IgD-negative memory B cell (primary cell): ENCODE measurements around the gene PDE8B. TPM values are rescaled to one million over a fixed set of nuclear protein-coding genes. Genes with fewer than 3 reads are reported as not detected.
"Not testable (repeated sequence)": the region's sequence is repeated elsewhere in the genome, so short reads cannot be mapped to it uniquely, and the experiment has no call there.

ENCODE experiments used
- H3K27ac Mint-ChIP-seq, 3 donors: one replicate each; pipeline ENCODE4 v1.8.0; 2020 to 2022; ENCODE audit warnings: mild to moderate bottlenecking in 3 of 3, mixed read lengths in 3 of 3, moderate library complexity in 1 of 3
- H3K27me3 Mint-ChIP-seq: one replicate; pipeline ENCODE4 v1.8.0; 2021; ENCODE audit warnings: mixed read lengths
- H3K36me3 Mint-ChIP-seq: one replicate; pipeline ENCODE4 v1.8.0; 2020; ENCODE audit warnings: mild to moderate bottlenecking, mixed read lengths
- H3K4me1 Mint-ChIP-seq, 3 donors: one replicate each; pipeline ENCODE4 v1.8.0; 2020 to 2022; ENCODE audit warnings: mixed read lengths in 3 of 3, mild to moderate bottlenecking in 1 of 3
- H3K4me3 Mint-ChIP-seq, 4 donors: one replicate each; pipeline ENCODE4 v1.8.0; 2020 to 2022; ENCODE audit warnings: mild to moderate bottlenecking in 4 of 4, mixed read lengths in 4 of 4, moderate library complexity in 3 of 4
- H3K9me3 Mint-ChIP-seq, 3 donors: one replicate each; pipeline ENCODE4 v1.8.0; 2020 to 2021; ENCODE audit warnings: mixed read lengths in 3 of 3, mild to moderate bottlenecking in 1 of 3
- polyA plus RNA-seq: library from polyadenylated mRNA; unstranded; fragments of 300-500 nt; fragmentation: Illumina TruSeq; gene quantifications from one replicate; pipeline ENCODE4 v1.2.3, GENCODE V29; 2021

Gene PDE8B
- polyA plus RNA-seq, 1 donor from 2014 or later = not detected

GRCh38 chr5:77383336-77383735, 172.9 kb downstream of the PDE8B start:
- not testable (repeated sequence) for H3K4me3 Mint-ChIP-seq, H3K36me3 Mint-ChIP-seq, H3K27me3 Mint-ChIP-seq, H3K27ac Mint-ChIP-seq, H3K9me3 Mint-ChIP-seq
- peaks cover 6 to 13% (median 10%) of the 10 kb centered on the region in 3 donors for H3K4me1 Mint-ChIP-seq

- not testable (repeated sequence) for H3K4me3 Mint-ChIP-seq, H3K36me3 Mint-ChIP-seq, H3K4me1 Mint-ChIP-seq, H3K27me3 Mint-ChIP-seq, H3K9me3 Mint-ChIP-seq
- H3K27ac Mint-ChIP-seq = peak overlapping the region in 1 of 3 donors; percentile 54
Observed at GRCh38 chr5:77386340-77386739, 175.9 kb downstream of the PDE8B start.

DNA sequence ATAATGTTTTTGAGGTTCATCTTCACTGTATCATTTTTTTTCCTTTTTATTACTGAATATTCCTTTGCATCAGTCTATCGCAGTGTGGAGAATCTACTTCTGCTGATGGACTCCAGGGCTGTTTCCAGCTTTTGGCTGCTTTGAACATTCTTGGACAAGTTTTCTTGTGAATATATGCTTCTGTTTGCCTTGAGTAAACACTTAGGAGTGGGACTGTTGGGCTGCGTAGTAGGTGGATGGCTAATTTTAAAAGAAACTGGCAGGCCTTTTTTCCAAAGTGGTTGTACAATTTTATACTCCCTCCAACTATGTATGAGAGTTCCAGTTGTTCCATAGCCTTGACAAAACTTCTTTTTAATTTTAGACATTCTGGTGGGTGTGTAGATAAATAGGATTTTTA, 179.3 kb downstream of the PDE8B start:
- H3K27me3 Mint-ChIP-seq = no peaks in the 10 kb centered on the region
- H3K4me1 Mint-ChIP-seq = no peaks in the 10 kb centered on the region
- H3K36me3 Mint-ChIP-seq = no peaks in the 10 kb centered on the region
- H3K4me3 Mint-ChIP-seq = no peak overlapping the region
- H3K9me3 Mint-ChIP-seq = no peaks in the 10 kb centered on the region
- no peak overlapping the region for H3K27ac Mint-ChIP-seq

- H3K27ac Mint-ChIP-seq = no peak overlapping the region
- no peaks in the 10 kb centered on the region for H3K4me1 Mint-ChIP-seq
- no peaks in the 10 kb centered on the region for H3K27me3 Mint-ChIP-seq
- no peaks in the 10 kb centered on the region for H3K36me3 Mint-ChIP-seq
- no peak overlapping the region for H3K4me3 Mint-ChIP-seq
- H3K9me3 Mint-ChIP-seq = no peaks in the 10 kb centered on the region
Observed at GRCh38 chr5:77390221-77390620, 179.7 kb downstream of the PDE8B start.

- Mint-ChIP-seq H3K4me1 (no peaks in the 10 kb centered on the region), H3K36me3 (no peaks in the 10 kb centered on the region), H3K4me3 (no peak overlapping the region), H3K9me3 (no peaks in the 10 kb centered on the region), H3K27me3 (no peaks in the 10 kb centered on the region), H3K27ac (no peak overlapping the region)
Observed at GRCh38 chr5:77390795-77391194, 180.3 kb downstream of the PDE8B start.

DNA sequence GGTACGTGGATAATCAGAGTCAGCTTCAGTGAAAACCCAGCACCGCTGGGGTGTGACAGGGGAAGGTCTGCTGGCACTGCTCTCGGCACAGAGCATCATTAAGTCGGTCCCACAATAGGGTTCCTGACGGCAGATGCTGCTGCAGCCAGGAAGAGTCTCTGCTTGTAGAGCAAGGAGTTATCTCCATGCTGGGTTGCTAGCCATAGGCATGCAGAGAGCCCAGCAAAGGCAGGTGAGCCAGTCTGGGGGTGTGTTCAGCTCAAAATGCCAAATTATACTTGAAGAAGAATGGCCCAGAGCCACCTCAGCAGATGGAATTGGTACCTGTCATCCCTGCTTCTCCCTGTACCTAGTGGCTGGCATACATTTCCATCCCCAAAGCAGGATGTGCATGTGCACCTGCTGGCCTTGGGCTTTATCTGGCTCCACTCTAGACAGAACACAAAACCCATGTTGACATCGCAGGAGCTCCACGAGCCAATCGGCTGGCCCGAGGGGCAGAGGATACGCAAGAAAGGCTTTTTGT, 180.8 kb downstream of the PDE8B start:
- no peak overlapping the region for H3K4me3 Mint-ChIP-seq
- H3K9me3 Mint-ChIP-seq = no peaks in the 10 kb centered on the region
- H3K27me3 Mint-ChIP-seq = no peaks in the 10 kb centered on the region
- H3K36me3 Mint-ChIP-seq = no peaks in the 10 kb centered on the region
- H3K27ac Mint-ChIP-seq = no peak overlapping the region
- H3K4me1 Mint-ChIP-seq = no peaks in the 10 kb centered on the region

DNA sequence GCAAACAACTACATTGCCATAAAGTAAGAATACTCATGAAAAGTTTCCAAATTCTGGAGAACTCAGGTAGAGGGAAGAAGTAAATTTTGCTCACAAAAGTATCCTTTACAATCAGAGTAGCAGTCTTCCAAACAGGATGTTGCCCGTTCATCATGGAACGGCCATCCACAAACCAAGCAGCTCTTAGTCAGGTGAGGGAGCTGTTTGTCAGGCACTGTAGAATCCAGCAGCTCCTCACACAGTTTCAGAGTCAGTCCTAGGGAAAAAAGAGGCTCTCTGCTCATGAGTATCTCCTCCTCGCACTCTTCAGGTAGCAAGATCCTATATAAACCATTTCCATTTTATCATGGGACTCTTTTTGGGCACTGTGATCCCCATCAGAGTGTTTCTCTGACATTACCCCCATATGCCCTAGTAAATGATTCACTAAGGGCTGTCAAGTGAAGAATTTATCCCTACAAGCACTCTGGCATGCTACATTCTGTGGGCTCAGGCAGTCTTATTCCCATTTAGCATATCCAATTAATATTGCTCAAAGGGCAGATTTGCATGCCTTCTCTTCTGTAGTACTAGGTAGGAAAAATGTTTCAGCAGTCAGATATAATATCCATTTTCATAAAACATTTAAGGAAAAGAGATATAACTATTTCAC, 183.7 kb downstream of the PDE8B start:
- Mint-ChIP-seq H3K27ac (no peak overlapping the region), H3K9me3 (no peaks in the 10 kb centered on the region), H3K27me3 (no peaks in the 10 kb centered on the region), H3K4me1 (no peaks in the 10 kb centered on the region), H3K36me3 (no peaks in the 10 kb centered on the region), H3K4me3 (no peak overlapping the region)

DNA sequence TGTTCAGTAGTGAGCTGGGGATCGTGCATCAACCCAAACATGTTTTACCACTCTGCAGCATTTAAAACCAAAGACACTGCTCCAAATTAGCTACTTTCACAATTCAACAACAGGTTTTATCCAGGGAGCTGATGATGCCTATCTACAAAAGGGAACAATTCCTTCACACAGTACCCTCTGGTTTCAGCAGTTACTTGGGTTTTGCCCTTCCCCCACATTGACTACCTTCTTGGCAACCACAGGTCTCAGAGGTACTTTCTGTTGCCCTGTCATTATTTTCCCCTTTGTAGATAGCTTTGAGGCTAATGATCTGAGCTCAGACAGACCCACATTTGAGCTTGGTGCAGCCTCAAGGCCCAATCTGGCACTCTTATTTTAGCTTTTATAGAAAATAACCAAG, 185.5 kb downstream of the PDE8B start:
- Mint-ChIP-seq H3K27me3 (no peaks in the 10 kb centered on the region), H3K4me1 (no peaks in the 10 kb centered on the region), H3K4me3 (no peak overlapping the region), H3K27ac (no peak overlapping the region), H3K36me3 (no peaks in the 10 kb centered on the region), H3K9me3 (no peaks in the 10 kb centered on the region)

DNA sequence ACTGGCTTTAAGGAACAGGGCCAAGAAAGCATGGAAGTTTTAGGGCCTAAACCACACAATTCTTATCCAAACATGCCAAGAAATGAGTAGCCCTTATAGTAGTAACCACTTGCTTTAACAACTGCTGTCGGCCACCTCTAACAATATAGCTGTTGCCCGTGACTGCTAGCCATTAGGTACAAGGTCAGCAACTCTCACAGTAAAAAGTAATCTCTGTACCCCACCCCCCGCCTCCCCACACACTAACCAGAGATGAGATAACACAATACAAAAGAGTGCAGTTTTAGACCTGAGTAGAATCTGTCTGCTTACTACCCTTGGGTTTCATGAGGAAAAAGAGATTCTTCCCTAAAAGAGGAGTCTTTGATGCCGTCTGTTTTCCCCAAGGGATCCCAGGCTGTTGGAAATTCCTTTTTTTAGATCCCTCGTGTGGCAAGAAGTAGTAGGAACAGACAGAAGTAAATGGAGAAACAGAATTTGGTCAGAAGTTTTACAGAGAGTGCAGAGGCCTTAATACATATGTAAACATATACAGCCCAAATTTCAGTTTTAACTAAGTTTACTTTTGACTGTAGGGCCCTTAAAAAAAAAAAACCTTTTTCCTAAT, 187.3 kb downstream of the PDE8B start:
- Mint-ChIP-seq H3K27me3 (no peaks in the 10 kb centered on the region), H3K4me1 (no peaks in the 10 kb centered on the region), H3K9me3 (no peaks in the 10 kb centered on the region), H3K27ac (no peak overlapping the region), H3K4me3 (no peak overlapping the region), H3K36me3 (no peaks in the 10 kb centered on the region)

DNA sequence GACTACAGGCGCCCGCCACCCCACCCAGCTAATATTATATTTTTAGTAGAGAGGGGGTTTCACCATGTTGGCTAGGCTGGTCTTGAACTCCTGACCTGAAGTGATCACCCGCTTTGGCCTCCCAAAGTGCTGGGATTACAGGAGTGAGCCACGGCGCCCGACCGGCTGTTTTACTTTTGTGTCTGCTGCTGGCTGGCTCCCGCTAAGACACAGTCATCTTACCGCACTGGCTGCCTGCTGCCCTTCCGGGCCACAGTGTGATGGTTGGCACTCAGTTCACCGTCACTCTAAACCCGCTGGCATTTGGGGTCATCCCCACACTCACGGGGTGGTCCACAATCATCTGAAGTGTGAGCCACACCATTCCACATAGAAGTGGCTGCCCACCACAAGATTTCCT, 188.0 kb downstream of the PDE8B start:
- Mint-ChIP-seq H3K27me3 (no peaks in the 10 kb centered on the region), H3K4me1 (no peaks in the 10 kb centered on the region), H3K9me3 (no peaks in the 10 kb centered on the region), H3K4me3 (no peak overlapping the region), H3K36me3 (no peaks in the 10 kb centered on the region), H3K27ac (no peak overlapping the region)

DNA sequence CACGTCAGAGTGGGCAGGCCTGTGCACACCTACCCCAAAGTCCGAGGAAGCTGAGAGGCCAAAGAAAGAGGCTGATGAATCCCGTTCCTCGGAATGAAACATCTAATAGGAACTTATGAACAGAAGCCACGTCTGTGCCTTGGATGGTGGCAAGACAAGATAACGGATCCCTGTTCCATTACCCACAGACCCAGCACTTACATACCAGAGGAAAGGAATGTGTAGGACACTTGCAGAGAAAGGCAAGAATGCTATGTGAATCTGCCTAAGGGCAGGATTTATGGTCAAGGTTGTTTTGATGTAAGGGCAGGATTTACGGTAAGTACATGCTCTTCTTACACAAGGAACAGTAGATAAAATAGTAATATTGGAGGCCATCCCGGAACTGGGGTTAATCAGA, 188.4 kb downstream of the PDE8B start:
- no peaks in the 10 kb centered on the region for H3K36me3 Mint-ChIP-seq
- no peaks in the 10 kb centered on the region for H3K9me3 Mint-ChIP-seq
- no peaks in the 10 kb centered on the region for H3K4me1 Mint-ChIP-seq
- no peak overlapping the region for H3K4me3 Mint-ChIP-seq
- no peak overlapping the region for H3K27ac Mint-ChIP-seq
- H3K27me3 Mint-ChIP-seq = no peaks in the 10 kb centered on the region

DNA sequence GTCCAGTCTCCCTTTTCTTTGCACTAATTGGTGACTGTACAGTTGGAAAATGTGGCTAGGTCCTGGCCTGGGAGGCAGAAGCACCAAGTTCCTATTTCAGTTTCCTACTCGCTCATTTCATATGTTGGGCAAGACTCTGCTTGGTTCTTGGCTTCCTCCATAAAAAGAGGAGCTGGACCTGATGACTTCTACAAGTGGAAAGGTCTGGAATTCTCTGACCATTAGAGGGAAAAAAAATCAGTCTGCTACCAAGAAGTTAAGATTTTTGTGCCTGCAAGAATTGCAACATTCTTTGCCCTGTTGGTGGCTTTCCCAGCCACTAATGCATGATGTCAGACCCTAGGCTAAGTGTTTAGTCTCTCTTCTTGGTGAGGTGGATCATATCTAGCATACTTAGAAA, 190.2 kb downstream of the PDE8B start:
- H3K9me3 Mint-ChIP-seq = no peaks in the 10 kb centered on the region
- no peaks in the 10 kb centered on the region for H3K4me1 Mint-ChIP-seq
- H3K36me3 Mint-ChIP-seq = peaks cover 3% of the 10 kb centered on the region
- no peak overlapping the region for H3K4me3 Mint-ChIP-seq
- no peak overlapping the region for H3K27ac Mint-ChIP-seq
- H3K27me3 Mint-ChIP-seq = peaks cover 5% of the 10 kb centered on the region

- no peaks in the 10 kb centered on the region for H3K4me1 Mint-ChIP-seq
- peaks cover 3% of the 10 kb centered on the region for H3K36me3 Mint-ChIP-seq
- no peak overlapping the region for H3K27ac Mint-ChIP-seq
- H3K9me3 Mint-ChIP-seq = no peaks in the 10 kb centered on the region
- no peak overlapping the region for H3K4me3 Mint-ChIP-seq
- H3K27me3 Mint-ChIP-seq = peaks cover 8% of the 10 kb centered on the region
Observed at GRCh38 chr5:77402796-77403195, 192.3 kb downstream of the PDE8B start.

DNA sequence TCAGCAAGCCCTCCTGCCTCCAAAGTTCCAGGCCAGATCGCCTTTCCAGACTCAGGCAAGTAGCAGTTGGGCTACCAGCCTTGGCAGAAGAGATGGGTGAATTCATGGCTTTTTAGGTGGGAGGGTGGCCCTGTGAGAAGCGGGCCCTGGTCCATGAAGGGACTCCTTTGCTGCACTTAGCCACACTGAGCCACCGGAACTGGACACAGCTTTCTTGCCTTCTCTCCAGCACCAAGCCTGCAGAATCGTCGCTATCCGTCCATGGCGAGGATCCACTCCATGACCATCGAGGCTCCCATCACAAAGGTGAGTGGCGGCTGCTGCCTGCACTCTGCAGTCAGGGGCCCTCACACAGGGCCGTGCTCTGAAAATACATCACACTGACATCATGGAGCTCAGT, 196.7 kb downstream of the PDE8B start:
- H3K27ac Mint-ChIP-seq = no peak overlapping the region
- peaks cover 11% of the 10 kb centered on the region for H3K27me3 Mint-ChIP-seq
- H3K36me3 Mint-ChIP-seq = peaks cover 3% of the 10 kb centered on the region
- H3K9me3 Mint-ChIP-seq = no peaks in the 10 kb centered on the region
- no peaks in the 10 kb centered on the region for H3K4me1 Mint-ChIP-seq
- peak overlapping the region in 1 of 4 donors; percentile 1 for H3K4me3 Mint-ChIP-seq

DNA sequence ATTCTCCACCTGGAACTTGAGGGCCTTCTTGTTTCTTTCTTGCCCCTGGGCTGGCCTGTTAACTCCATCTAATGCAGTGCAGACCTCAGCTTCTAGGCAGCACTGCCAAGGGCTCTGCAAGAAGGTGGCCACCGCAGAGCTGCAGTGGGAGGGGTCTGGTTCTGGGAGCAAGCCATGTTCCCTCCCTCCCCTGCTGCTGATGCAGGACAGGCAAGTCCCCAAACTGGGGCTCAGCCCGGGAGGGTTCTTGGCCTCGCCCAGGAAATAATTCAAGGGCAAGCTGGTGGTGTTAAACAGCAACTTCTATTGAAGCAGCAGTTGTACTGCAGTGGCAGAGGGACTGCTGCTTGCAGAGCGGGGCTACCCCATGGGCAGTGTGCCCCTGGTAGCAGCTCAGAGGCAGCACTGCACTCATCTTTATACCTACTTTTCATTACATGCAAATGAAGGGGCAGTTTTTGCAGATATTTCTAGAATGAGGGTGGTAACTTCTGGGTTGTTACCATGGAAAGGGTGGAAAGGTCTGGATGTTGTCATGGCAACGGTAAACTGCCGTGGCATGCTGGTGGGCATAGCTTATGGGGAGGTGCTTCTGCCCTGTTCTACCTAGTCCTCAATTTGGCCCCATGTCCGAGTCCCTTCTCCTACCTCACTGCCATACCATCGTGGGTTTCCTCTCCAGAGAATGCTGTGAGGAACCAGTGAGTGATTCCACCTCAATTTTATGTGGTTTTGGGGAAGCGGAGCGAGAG, 199.6 kb downstream of the PDE8B start:
- H3K9me3 Mint-ChIP-seq = no peaks in the 10 kb centered on the region
- no peak overlapping the region for H3K4me3 Mint-ChIP-seq
- no peak overlapping the region for H3K27ac Mint-ChIP-seq

GRCh38 chr5:77413049-77413448, 202.6 kb downstream of the PDE8B start:
- Mint-ChIP-seq H3K27ac (no peak overlapping the region), H3K36me3 (no peaks in the 10 kb centered on the region), H3K27me3 (peaks cover 5% of the 10 kb centered on the region), H3K4me3 (no peak overlapping the region), H3K4me1 (no peaks in the 10 kb centered on the region), H3K9me3 (no peaks in the 10 kb centered on the region)

More for the DNA sequence above, 199.6 kb downstream of the PDE8B start:
- Mint-ChIP-seq H3K36me3 (peaks cover 3% of the 10 kb centered on the region), H3K27me3 (peaks cover 10% of the 10 kb centered on the region), H3K4me1 (no peaks in the 10 kb centered on the region)
